Adrenal gland (tissue), 19 donors: Measurements from ENCODE around the gene CLEC2B. TPM values are rescaled to one million over a fixed set of nuclear protein-coding genes. Genes with fewer than 3 reads are reported as not detected.

Source experiments
- DNase-seq, 7 donors: peaks; one replicate each; pipeline ENCODE4 v3.0.0-alpha.2; 2019 to 2020
- H3K27ac ChIP-seq, 5 donors: fragments of 200-600 bp; sonication (generic) in 4 of 5; 1 replicate in 3 of 5; 2 replicates in 2 of 5; pipeline versions ENCODE4 v1.5.1 to v1.8.0; 2016 to 2020; ENCODE audit warnings: mild to moderate bottlenecking in 1 of 5
- H3K27me3 ChIP-seq: fragments of 200-600 bp; 2 replicates; pipeline ENCODE4 v1.8.0; 2021
- H3K36me3 ChIP-seq, 2 donors: fragments of 200-600 bp; replicated peaks in 1 of 2; 1 replicate in 1 of 2; 2 replicates in 1 of 2; pipeline versions ENCODE4 v1.5.1 to v1.8.0; 2018 to 2022
- H3K4me1 ChIP-seq, 2 donors: fragments of 200-600 bp; replicated peaks in 1 of 2; 1 replicate in 1 of 2; 2 replicates in 1 of 2; pipeline versions ENCODE4 v1.5.1 to v1.8.0; 2018 to 2021
- H3K4me3 ChIP-seq, 4 donors: fragments of 200-600 bp; sonication (generic) in 3 of 4; one replicate each; pipeline ENCODE4 v1.5.1; 2016 to 2018
- H3K9me3 ChIP-seq, 3 donors: fragments of 200-600 bp; sonication (generic) in 1 of 3; replicated peaks in 1 of 3; 1 replicate in 2 of 3; 2 replicates in 1 of 3; pipeline versions ENCODE4 v1.5.1 to v1.8.0; 2016 to 2021
- CTCF ChIP-seq, 6 experiments: fragments of 450-650 bp in 4 of 6; fragments of 200-600 bp in 2 of 6; sonication (generic) in 1 of 6; IDR thresholded peaks; 1 replicate in 5 of 6; 2 replicates in 1 of 6; pipeline versions ENCODE4 v1.5.1 to v1.8.0; 2016 to 2021; ENCODE audit warnings: antibody characterized with exemption in 6 of 6, mild to moderate bottlenecking in 2 of 6, moderate library complexity in 1 of 6
- POLR2A ChIP-seq, 2 donors: fragments of 450-650 bp; IDR thresholded peaks; one replicate each; pipeline ENCODE4 v1.6.1; 2017; ENCODE audit warnings: antibody characterized with exemption in 2 of 2, mild to moderate bottlenecking in 2 of 2, moderate library complexity in 1 of 2
- WGBS, 4 donors: extraction: QIAGEN DNeasy Blood & Tissue Kit in 2 of 4; methylation state at CpG; one replicate each; pipeline versions ENCODE4 v1.1.5 to v1.1.7; 2013 to 2017; 5-methylcytosine and 5-hydroxymethylcytosine counted together
- intact Hi-C, 2 donors: fragments of 100-400 bp; cut with DNase I; formaldehyde crosslinking; loops; one replicate each; pipeline versions ENCODE4 v1.14.1 to v1.15.0; 2022 to 2023
- long read RNA-seq, 10 donors: library from polyadenylated mRNA in 3 of 10; unstranded in 2 of 10; stranded (forward) in 1 of 10; transcript quantifications; one replicate each; pipeline ENCODE4 v2.0.0 and lab custom pipeline, GENCODE V29; 2021 to 2026
- polyA plus RNA-seq, 3 donors: library from polyadenylated mRNA; stranded (reverse); fragments of 200-250 nt in 2 of 3; fragments of 350-450 nt in 1 of 3; fragmentation: Illumina TruSeq in 1 of 3; extraction: RNeasy Lipid Tissue Mini Kit (QIAGEN cat#74804) in 1 of 3; gene quantifications; one replicate each; pipeline ENCODE4 v1.2.3, GENCODE V29; 2013 to 2014
- total RNA-seq, 9 donors: library from RNA; depleted of rRNA in 4 of 9; stranded (reverse); fragments of >200 nt in 4 of 9; fragments of 120-200 nt in 1 of 9; fragmentation: NEBNext Ultra II Directional in 1 of 9; extraction: Animal tissue kit (Norgen Biotek cat#: 25700) in 1 of 9; gene quantifications; one replicate each; pipeline versions ENCODE4 v1.1.0 to v1.2.4, GENCODE V29; 2013 to 2023
- donor health status: healthy with polysubstance abuse.
- donor health status: Bipolar disorder and iron deficiency.
- donor health status: DM: yes; HTN: yes; CAD: no.
- donor health status: DM: no; HTN: no; CAD: no.
- donor health status: DM: no; HTN: no; CAD: no.
- donor health status: DM: yes; HTN: yes; CAD: no.

Gene CLEC2B
- total RNA-seq (10 to 100 TPM in 4 of 9 donors, 1 to 10 TPM in 5; 3.9 to 17.0 (median 8.8) TPM), polyA plus RNA-seq (10 to 100 TPM; 10.8 to 17.7 (median 11.2) TPM)
- long read RNA-seq, donor 1, transcript CLEC2B-201 (5 exons, 1,700 nt), result major isoform, 6 of 6 reads
- long read RNA-seq, donor 1, partial matches to known transcripts, result 0 of 6 reads
- long read RNA-seq, donor 1, other reads (novel, unspliced or antisense), result 0 of 6 reads
- long read RNA-seq, donor 2, transcript CLEC2B-201 (5 exons, 1,700 nt), result major isoform, 8 of 9 reads
- long read RNA-seq, donor 2, partial matches to known transcripts, result 0 of 9 reads
- long read RNA-seq, donor 2, other reads (novel, unspliced or antisense), result 0 of 9 reads
- long read RNA-seq, donor 3, transcript CLEC2B-201 (5 exons, 1,700 nt), result major isoform, 12 of 13 reads
- long read RNA-seq, donor 3, partial matches to known transcripts, result 0 of 13 reads
- long read RNA-seq, donor 3, other reads (novel, unspliced or antisense), result 0 of 13 reads
- long read RNA-seq, donor 4, transcript CLEC2B-201 (5 exons, 1,700 nt), result major isoform, 17 of 17 reads
- long read RNA-seq, donor 4, partial matches to known transcripts, result 0 of 17 reads
- long read RNA-seq, donor 4, other reads (novel, unspliced or antisense), result 0 of 17 reads
- long read RNA-seq, donor 5, transcript CLEC2B-201 (5 exons, 1,700 nt), result major isoform, 15 of 16 reads
- long read RNA-seq, donor 5, partial matches to known transcripts, result 0 of 16 reads
- long read RNA-seq, donor 5, other reads (novel, unspliced or antisense), result 1 of 16 reads
- long read RNA-seq, donor 6, transcript CLEC2B-201 (5 exons, 1,700 nt), result major isoform, 11 of 12 reads
- long read RNA-seq, donor 6, partial matches to known transcripts, result 0 of 12 reads
- long read RNA-seq, donor 6, other reads (novel, unspliced or antisense), result 1 of 12 reads
- long read RNA-seq, donor 7, partial matches to known transcripts, result 0 of 2 reads
- long read RNA-seq, donor 7, other reads (novel, unspliced or antisense), result 0 of 2 reads
- long read RNA-seq, donor 8, transcript CLEC2B-201 (5 exons, 1,700 nt), result major isoform, 10 of 11 reads
- long read RNA-seq, donor 8, partial matches to known transcripts, result 0 of 11 reads
- long read RNA-seq, donor 8, other reads (novel, unspliced or antisense), result 0 of 11 reads
- long read RNA-seq, donor 9, transcript CLEC2B-201 (5 exons, 1,700 nt), result major isoform, 8 of 8 reads
- long read RNA-seq, donor 9, partial matches to known transcripts, result 0 of 8 reads
- long read RNA-seq, donor 9, other reads (novel, unspliced or antisense), result 0 of 8 reads
- long read RNA-seq, donor 10, partial matches to known transcripts, result 0 of 2 reads
- long read RNA-seq, donor 10, other reads (novel, unspliced or antisense), result 0 of 2 reads

GRCh38 chr12:9869307-9870161 lies at the start of gene CLEC2B:
Gene CLEC2B, minus strand, starts transcription at chr12:9869354.
- Histone ChIP-seq H3K27ac (peak within 1 kb of the TSS; percentile 32 to 88 (median 82)), H3K4me3 (peak within 1 kb of the TSS in 3 of 4 donors; percentile 14 to 58 (median 27)), H3K36me3 (no peaks in the 10 kb centered on the region), H3K4me1 (peaks cover 0 to 4% of the 10 kb centered on the region in 2 donors), H3K27me3 (no peaks in the 10 kb centered on the region), H3K9me3 (no peaks in the 10 kb centered on the region)
- DNase-seq, result no peak
- 15 to 23% (median 18%) methylated on average over 11 of the region's 11 CpGs for WGBS, 4 donors
- intact Hi-C loops, result no loop called here
- TF ChIP-seq POLR2A (IDR thresholded peaks at IDR 0.05), result peak in 1 of 2 donors; percentile 52
- no peak for TF ChIP-seq CTCF (IDR thresholded peaks at IDR 0.05)

GRCh38 chr12:9911708-9912107 lies 42.6 kb upstream of the CLEC2B start:
- Histone ChIP-seq H3K4me3 (no peak overlapping the region), H3K9me3 (peaks cover 0 to 6% (median 0%) of the 10 kb centered on the region in 3 donors), H3K27me3 (no peaks in the 10 kb centered on the region), H3K36me3 (no peaks in the 10 kb centered on the region), H3K27ac (no peak overlapping the region), H3K4me1 (no peaks in the 10 kb centered on the region)
- intact Hi-C loops, result no loop called here
- TF ChIP-seq POLR2A (IDR thresholded peaks at IDR 0.05) (no peak), CTCF (IDR thresholded peaks at IDR 0.05) (no peak)
- DNase-seq, result no peak

GRCh38 chr12:9910716-9911421 lies 41.7 kb upstream of the CLEC2B start:
- Histone ChIP-seq H3K27me3 (no peaks in the 10 kb centered on the region), H3K36me3 (no peaks in the 10 kb centered on the region), H3K4me3 (no peak overlapping the region), H3K9me3 (peaks cover 0 to 6% (median 0%) of the 10 kb centered on the region in 3 donors), H3K27ac (no peak overlapping the region), H3K4me1 (no peaks in the 10 kb centered on the region)
- 71 to 87% (median 82%) methylated on average over 7 of the region's 7 CpGs for WGBS, 4 donors
- no peak for TF ChIP-seq POLR2A (IDR thresholded peaks at IDR 0.05)
- no peak for TF ChIP-seq CTCF (IDR thresholded peaks at IDR 0.05)
- DNase-seq, result no peak
- intact Hi-C loops, result no loop called here
